ENCODE data around the gene TCP10L.

GRCh38 chr21:32626621-32627196 is 41.4 kb upstream of the TCP10L start:
- TF ChIP-seq EZH2 (optimal IDR thresholded peaks at IDR 0.05; ENCODE audit: low read depth, low read length) = no peak
- TF ChIP-seq CTCF (IDR thresholded peaks at IDR 0.05; ENCODE audit: low read length) = no peak
- no peak for TF ChIP-seq EZH2phosphoT487 (IDR thresholded peaks at IDR 0.05; ENCODE audit: low read length)

All from MM.1S (cell line).